ENCODE measurements around the gene IFT122. TPM values are rescaled to one million over a fixed set of nuclear protein-coding genes. Genes with fewer than 3 reads are reported as not detected.

IFT122 gene
- polyA plus RNA-seq, 2 of the 4 experiments (the other 2 are of a cell fraction), result 15.0 to 17.1 TPM

DNA sequence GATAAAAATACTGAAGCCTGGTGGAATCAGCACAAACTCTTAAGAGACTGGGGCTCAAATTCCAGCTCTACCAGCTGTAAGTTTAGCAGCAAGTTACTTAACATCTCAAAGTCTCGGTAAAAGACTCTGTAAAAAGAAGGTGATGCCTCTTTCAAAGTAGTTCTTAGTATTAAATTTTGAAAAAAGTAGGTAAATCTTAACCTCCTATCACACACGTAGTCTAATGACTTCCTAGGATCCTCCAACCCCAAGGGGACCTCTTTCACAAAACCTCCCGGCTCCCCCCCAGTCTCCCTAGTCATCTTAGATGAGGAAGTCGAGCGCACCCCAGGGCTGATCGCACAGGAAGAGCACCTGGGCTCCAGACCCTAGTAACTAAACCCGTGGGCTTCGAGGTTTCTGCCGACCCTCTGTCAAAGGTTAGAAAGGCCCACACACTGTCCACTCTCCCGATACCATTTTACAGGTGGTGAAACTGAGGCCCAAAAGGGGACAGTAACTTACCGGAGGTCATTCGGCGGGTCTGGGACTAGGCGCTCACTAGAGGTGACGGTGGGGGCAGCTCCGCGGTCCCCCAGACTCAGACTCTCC is 703 bp upstream of the IFT122 start:
- no peak for FAIRE-seq
- peak overlapping the region; percentile 89 for H3K4me2 ChIP-seq
- no peaks in the 10 kb centered on the region for H3K9me3 ChIP-seq
- 1% methylated on average over 9 of the region's 17 CpGs for WGBS (ENCODE audit: missing lambda C conversion rate)
- H3K27ac ChIP-seq, result peak overlapping the region; percentile 94 to 99
- ATAC-seq, result peak in 1 of 2 experiments; percentile 19; a peak in 3 of 6 replicates
- TF ChIP-seq KDM1A (IDR thresholded peaks at IDR 0.05; ENCODE audit: low read depth), result 0 out of 2 replicates have a peak, but pooled peaks have one; percentile 26
- no peak for TF ChIP-seq SREBF2 (IDR thresholded peaks at IDR 0.05)
- TF ChIP-seq PHF8 (IDR thresholded peaks at IDR 0.05; ENCODE audit: borderline replicate concordance, low read depth), result peak; percentile 35; the same call in 1 of the 2 replicates
- TF ChIP-seq NPAS2 (CRISPR knock-in tag; IDR thresholded peaks at IDR 0.05; ENCODE audit: borderline replicate concordance), result no peak
- TF ChIP-seq SMC3 (IDR thresholded peaks at IDR 0.05), result no peak
- TF ChIP-seq HOXA7 (CRISPR knock-in tag; IDR thresholded peaks at IDR 0.05), result no peak
- ChIA-PET CTCF (interaction anchor here (0.8 to 2.1 kb wide), 6 partner anchors 21 to 56 kb away, joined by 3 to 9 read pairs (median 4); no protein-coding TSS in a partner anchor), POLR2A (interaction anchor here (0.8 to 2.5 kb wide), 6 partner anchors 11 to 123 kb away, joined by 3 to 17 read pairs (median 6); partner anchors contain the start of gene EFCAB12)
- H3K4me3 ChIP-seq, result peak overlapping the region; percentile 86
- peak; percentile 15 to 42 for DNase-seq (ENCODE audit: low read depth in 1 of 2, low spot score in 1 of 2)
- peaks cover 40% of the 10 kb centered on the region; the same call in 2 of the 3 replicates for H3K4me1 ChIP-seq

DNA sequence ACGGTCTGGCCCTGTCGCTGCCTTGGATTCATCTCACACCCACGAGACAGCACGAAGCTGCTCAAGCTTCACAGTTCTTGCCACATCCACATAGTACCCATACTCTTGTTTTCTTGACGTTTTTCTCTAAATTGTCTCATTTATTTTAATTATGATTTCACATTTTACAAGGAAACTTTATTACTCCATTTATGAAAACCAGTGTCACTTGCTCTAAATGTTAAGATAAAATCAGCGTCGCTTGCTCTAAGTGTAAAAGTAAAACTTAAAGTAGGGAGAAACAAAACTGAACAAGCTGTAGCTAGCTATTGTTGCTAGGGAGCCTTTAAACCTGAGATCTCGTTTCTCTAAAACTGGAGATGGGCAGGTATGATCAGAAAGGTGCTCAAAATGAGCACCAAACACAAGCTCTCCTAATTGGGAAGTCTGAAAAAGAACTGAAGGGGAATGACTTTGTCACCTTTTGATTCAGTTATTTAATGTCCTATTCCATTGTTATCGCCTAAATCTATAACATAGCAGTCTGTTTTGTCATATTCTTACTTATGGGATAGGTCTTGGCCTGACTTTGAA is 680 bp downstream of the IFT122 start:
- ChIA-PET POLR2A (interaction anchor here (0.9 to 2.5 kb wide), 4 partner anchors 41 to 368 kb away, joined by 3 to 17 read pairs (median 9); no protein-coding TSS in a partner anchor), CTCF (interaction anchor here (0.8 to 1.1 kb wide), 4 partner anchors 35 to 58 kb away, joined by 3 read pairs; no protein-coding TSS in a partner anchor)
- Histone ChIP-seq H3K9me3 (no peaks in the 10 kb centered on the region), H3K27ac (peak overlapping the region; percentile 89 to 96), H3K4me1 (peaks cover 36% of the 10 kb centered on the region; the same call in 2 of the 3 replicates), H3K4me2 (peak overlapping the region; percentile 94), H3K4me3 (peak overlapping the region; percentile 86)
- TF ChIP-seq HOXA7 (CRISPR knock-in tag; IDR thresholded peaks at IDR 0.05) (no peak), GATA3 (IDR thresholded peaks at IDR 0.05; ENCODE audit: borderline replicate concordance) (no peak), ESRRA (IDR thresholded peaks at IDR 0.05; ENCODE audit: borderline replicate concordance, low read length) (no peak), ZSCAN20 (CRISPR knock-in tag; IDR thresholded peaks at IDR 0.05) (no peak), NR3C1 (IDR thresholded peaks at IDR 0.05) (no peak), EHMT2 (IDR thresholded peaks at IDR 0.05; ENCODE audit: low read depth) (no peak), PHF8 (IDR thresholded peaks at IDR 0.05; ENCODE audit: borderline replicate concordance, low read depth) (no peak)
- TF ChIP-seq, protein P1, sequence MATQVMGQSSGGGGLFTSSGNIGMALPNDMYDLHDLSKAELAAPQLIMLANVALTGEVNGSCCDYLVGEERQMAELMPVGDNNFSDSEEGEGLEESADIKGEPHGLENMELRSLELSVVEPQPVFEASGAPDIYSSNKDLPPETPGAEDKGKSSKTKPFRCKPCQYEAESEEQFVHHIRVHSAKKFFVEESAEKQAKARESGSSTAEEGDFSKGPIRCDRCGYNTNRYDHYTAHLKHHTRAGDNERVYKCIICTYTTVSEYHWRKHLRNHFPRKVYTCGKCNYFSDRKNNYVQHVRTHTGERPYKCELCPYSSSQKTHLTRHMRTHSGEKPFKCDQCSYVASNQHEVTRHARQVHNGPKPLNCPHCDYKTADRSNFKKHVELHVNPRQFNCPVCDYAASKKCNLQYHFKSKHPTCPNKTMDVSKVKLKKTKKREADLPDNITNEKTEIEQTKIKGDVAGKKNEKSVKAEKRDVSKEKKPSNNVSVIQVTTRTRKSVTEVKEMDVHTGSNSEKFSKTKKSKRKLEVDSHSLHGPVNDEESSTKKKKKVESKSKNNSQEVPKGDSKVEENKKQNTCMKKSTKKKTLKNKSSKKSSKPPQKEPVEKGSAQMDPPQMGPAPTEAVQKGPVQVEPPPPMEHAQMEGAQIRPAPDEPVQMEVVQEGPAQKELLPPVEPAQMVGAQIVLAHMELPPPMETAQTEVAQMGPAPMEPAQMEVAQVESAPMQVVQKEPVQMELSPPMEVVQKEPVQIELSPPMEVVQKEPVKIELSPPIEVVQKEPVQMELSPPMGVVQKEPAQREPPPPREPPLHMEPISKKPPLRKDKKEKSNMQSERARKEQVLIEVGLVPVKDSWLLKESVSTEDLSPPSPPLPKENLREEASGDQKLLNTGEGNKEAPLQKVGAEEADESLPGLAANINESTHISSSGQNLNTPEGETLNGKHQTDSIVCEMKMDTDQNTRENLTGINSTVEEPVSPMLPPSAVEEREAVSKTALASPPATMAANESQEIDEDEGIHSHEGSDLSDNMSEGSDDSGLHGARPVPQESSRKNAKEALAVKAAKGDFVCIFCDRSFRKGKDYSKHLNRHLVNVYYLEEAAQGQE (IDR thresholded peaks at IDR 0.05), result no peak
- TF ChIP-seq, protein P2, sequence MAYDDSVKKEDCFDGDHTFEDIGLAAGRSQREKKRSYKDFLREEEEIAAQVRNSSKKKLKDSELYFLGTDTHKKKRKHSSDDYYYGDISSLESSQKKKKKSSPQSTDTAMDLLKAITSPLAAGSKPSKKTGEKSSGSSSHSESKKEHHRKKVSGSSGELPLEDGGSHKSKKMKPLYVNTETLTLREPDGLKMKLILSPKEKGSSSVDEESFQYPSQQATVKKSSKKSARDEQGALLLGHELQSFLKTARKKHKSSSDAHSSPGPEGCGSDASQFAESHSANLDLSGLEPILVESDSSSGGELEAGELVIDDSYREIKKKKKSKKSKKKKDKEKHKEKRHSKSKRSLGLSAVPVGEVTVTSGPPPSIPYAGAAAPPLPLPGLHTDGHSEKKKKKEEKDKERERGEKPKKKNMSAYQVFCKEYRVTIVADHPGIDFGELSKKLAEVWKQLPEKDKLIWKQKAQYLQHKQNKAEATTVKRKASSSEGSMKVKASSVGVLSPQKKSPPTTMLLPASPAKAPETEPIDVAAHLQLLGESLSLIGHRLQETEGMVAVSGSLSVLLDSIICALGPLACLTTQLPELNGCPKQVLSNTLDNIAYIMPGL (CRISPR knock-in tag; IDR thresholded peaks at IDR 0.05; ENCODE audit: borderline replicate concordance), result no peak
- TF ChIP-seq, protein P3, sequence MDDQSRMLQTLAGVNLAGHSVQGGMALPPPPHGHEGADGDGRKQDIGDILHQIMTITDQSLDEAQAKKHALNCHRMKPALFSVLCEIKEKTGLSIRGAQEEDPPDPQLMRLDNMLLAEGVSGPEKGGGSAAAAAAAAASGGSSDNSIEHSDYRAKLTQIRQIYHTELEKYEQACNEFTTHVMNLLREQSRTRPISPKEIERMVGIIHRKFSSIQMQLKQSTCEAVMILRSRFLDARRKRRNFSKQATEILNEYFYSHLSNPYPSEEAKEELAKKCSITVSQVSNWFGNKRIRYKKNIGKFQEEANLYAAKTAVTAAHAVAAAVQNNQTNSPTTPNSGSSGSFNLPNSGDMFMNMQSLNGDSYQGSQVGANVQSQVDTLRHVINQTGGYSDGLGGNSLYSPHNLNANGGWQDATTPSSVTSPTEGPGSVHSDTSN (IDR thresholded peaks at IDR 0.05), result no peak
- FAIRE-seq (no peak), ATAC-seq (no peak), DNase-seq (ENCODE audit: low read depth in 1 of 2, low spot score in 1 of 2) (peak in 1 of 2 experiments; percentile 33)
- 9% methylated on average over 9 of the region's 9 CpGs for WGBS (ENCODE audit: missing lambda C conversion rate)
